Mesendoderm (in vitro differentiated cells): ENCODE results near the gene HMGXB3.

Source experiments
- DNase-seq: peaks from one replicate; pipeline ENCODE4 v3.0.0; 2013
- H2AK5ac ChIP-seq: 2 replicates; pipeline ENCODE4 v1.6.1; 2013; ENCODE audit warnings: low read length, inconsistent platforms
- H2BK120ac ChIP-seq: 2 replicates; pipeline ENCODE4 v1.6.1; 2013; ENCODE audit warnings: low read depth, mild to moderate bottlenecking, low read length, moderate library complexity, mixed read lengths
- H2BK15ac ChIP-seq: replicated peaks from 2 replicates; pipeline ENCODE4 v1.6.1; 2013; ENCODE audit warnings: low read depth, mild to moderate bottlenecking, moderate library complexity
- H2BK5ac ChIP-seq: 2 replicates; pipeline ENCODE4 v1.6.1; 2013; ENCODE audit warnings: low read length, inconsistent platforms
- H3K18ac ChIP-seq: 2 replicates; pipeline ENCODE4 v1.6.1; 2013; ENCODE audit warnings: mild to moderate bottlenecking, low read length, mixed read lengths
- H3K23ac ChIP-seq: one replicate; pipeline ENCODE4 v1.6.1; 2013; ENCODE audit warnings: low read length
- H3K27ac ChIP-seq: 2 replicates; pipeline ENCODE4 v1.5.1; 2013; ENCODE audit warnings: low read depth, mild to moderate bottlenecking, inconsistent platforms, low read length, moderate library complexity
- H3K27me3 ChIP-seq: 2 replicates; pipeline ENCODE4 v1.6.1; 2013; ENCODE audit warnings: low read length, control low read depth, mild to moderate bottlenecking, inconsistent platforms; ENCODE audit not compliant: insufficient read depth, poor library complexity
- H3K36me3 ChIP-seq: 2 replicates; pipeline ENCODE4 v1.6.1; 2013; ENCODE audit warnings: low read length, inconsistent platforms; ENCODE audit not compliant: control insufficient read depth, insufficient read depth
- H3K4ac ChIP-seq: one replicate; pipeline ENCODE4 v1.6.1; 2013; ENCODE audit warnings: low read depth, mild to moderate bottlenecking, low read length, moderate library complexity
- H3K4me1 ChIP-seq: 2 replicates; pipeline ENCODE4 v1.6.1; 2013; ENCODE audit warnings: low read depth, low read length, inconsistent platforms; ENCODE audit not compliant: control insufficient read depth
- H3K4me2 ChIP-seq: 2 replicates; pipeline ENCODE4 v1.6.1; 2013; ENCODE audit warnings: low read length
- H3K4me3 ChIP-seq: 2 replicates; pipeline ENCODE4 v1.5.1; 2013; ENCODE audit warnings: mild to moderate bottlenecking, low read length
- H3K56ac ChIP-seq: one replicate; pipeline ENCODE4 v1.6.1; 2013; ENCODE audit warnings: low read length
- H3K79me1 ChIP-seq: 2 replicates; pipeline ENCODE4 v1.6.1; 2013; ENCODE audit warnings: low read length, inconsistent platforms
- H3K79me2 ChIP-seq: 2 replicates; pipeline ENCODE4 v1.6.1; 2013; ENCODE audit warnings: mild to moderate bottlenecking, low read length; ENCODE audit not compliant: control insufficient read depth, insufficient read depth
- H3K9ac ChIP-seq: 2 replicates; pipeline ENCODE4 v1.6.1; 2013; ENCODE audit warnings: low read length, inconsistent platforms
- H4K5ac ChIP-seq: one replicate; pipeline ENCODE4 v1.6.1; 2013; ENCODE audit warnings: low read length
- H4K8ac ChIP-seq: one replicate; pipeline ENCODE4 v1.6.1; 2013; ENCODE audit warnings: low read depth, mild to moderate bottlenecking, control low read depth, low read length, moderate library complexity
- WGBS: extraction: QIAGEN DNeasy Blood & Tissue Kit; methylation state at CpG from one replicate; pipeline ENCODE4 v1.1.7; 2013; ENCODE audit warnings: low lambda C conversion rate, missing lambda C conversion rate; ENCODE audit not compliant: insufficient coverage; ENCODE audit errors: extremely low coverage; 5-methylcytosine and 5-hydroxymethylcytosine counted together

HMGXB3 gene

GRCh38 chr5:150060471-150060870, 59.9 kb downstream of the HMGXB3 start:
- Histone ChIP-seq H2BK120ac (no peak overlapping the region), H2AK5ac (no peak overlapping the region), H3K18ac (no peak overlapping the region), H3K27me3 (no peaks in the 10 kb centered on the region), H3K36me3 (no peaks in the 10 kb centered on the region), H3K4me1 (peaks cover 4% of the 10 kb centered on the region), H3K4ac (no peak overlapping the region), H2BK5ac (no peak overlapping the region), H4K8ac (no peak overlapping the region), H3K23ac (no peak overlapping the region), H3K56ac (no peak overlapping the region), H3K4me2 (no peak overlapping the region), H3K27ac (no peak overlapping the region), H3K4me3 (no peak overlapping the region), H3K79me2 (no peaks in the 10 kb centered on the region), H4K5ac (no peak overlapping the region), H3K79me1 (no peaks in the 10 kb centered on the region), H3K9ac (no peak overlapping the region), H2BK15ac (no peak overlapping the region)
- no CpG with 5 or more reads among the region's 7 CpGs for WGBS
- DNase-seq: no peak

- no peak overlapping the region for H2BK15ac ChIP-seq
- no peak overlapping the region for H3K23ac ChIP-seq
- H4K8ac ChIP-seq: no peak overlapping the region
- no peak overlapping the region for H3K4me3 ChIP-seq
- no peak for DNase-seq
- no peak overlapping the region for H2AK5ac ChIP-seq
- H3K18ac ChIP-seq: no peak overlapping the region
- no CpG with 5 or more reads among the region's 12 CpGs for WGBS
- H3K27ac ChIP-seq: no peak overlapping the region
- H2BK5ac ChIP-seq: no peak overlapping the region
- H3K4me1 ChIP-seq: peaks cover 4% of the 10 kb centered on the region
- H3K4me2 ChIP-seq: no peak overlapping the region
- H3K9ac ChIP-seq: no peak overlapping the region
- H3K27me3 ChIP-seq: no peaks in the 10 kb centered on the region
- no peaks in the 10 kb centered on the region for H3K36me3 ChIP-seq
- H3K56ac ChIP-seq: no peak overlapping the region
- H2BK120ac ChIP-seq: no peak overlapping the region
- no peak overlapping the region for H4K5ac ChIP-seq
- no peak overlapping the region for H3K4ac ChIP-seq
- no peaks in the 10 kb centered on the region for H3K79me2 ChIP-seq
- H3K79me1 ChIP-seq: no peaks in the 10 kb centered on the region
These were observed 61.0 kb downstream of the HMGXB3 start for GRCh38 chr5:150061538-150061995.

- no peak overlapping the region for H3K23ac ChIP-seq
- no peak overlapping the region for H2BK15ac ChIP-seq
- no peak overlapping the region for H3K4me3 ChIP-seq
- DNase-seq: no peak
- no peaks in the 10 kb centered on the region for H3K79me1 ChIP-seq
- H3K9ac ChIP-seq: no peak overlapping the region
- H2BK5ac ChIP-seq: no peak overlapping the region
- no peaks in the 10 kb centered on the region for H3K27me3 ChIP-seq
- H3K79me2 ChIP-seq: no peaks in the 10 kb centered on the region
- no peak overlapping the region for H3K56ac ChIP-seq
- H4K5ac ChIP-seq: no peak overlapping the region
- WGBS: no CpG with 5 or more reads among the region's 2 CpGs
- H2BK120ac ChIP-seq: no peak overlapping the region
- H2AK5ac ChIP-seq: no peak overlapping the region
- no peak overlapping the region for H3K18ac ChIP-seq
- no peak overlapping the region for H3K4me2 ChIP-seq
- no peaks in the 10 kb centered on the region for H3K36me3 ChIP-seq
- no peak overlapping the region for H3K27ac ChIP-seq
- peaks cover 4% of the 10 kb centered on the region for H3K4me1 ChIP-seq
- no peak overlapping the region for H4K8ac ChIP-seq
- H3K4ac ChIP-seq: no peak overlapping the region
These were observed 61.8 kb downstream of the HMGXB3 start for GRCh38 chr5:150062216-150062922.

GRCh38 chr5:150063638-150064037, 63.1 kb downstream of the HMGXB3 start:
- no peak for DNase-seq
- no peak overlapping the region for H3K56ac ChIP-seq
- H3K23ac ChIP-seq: no peak overlapping the region
- H3K79me2 ChIP-seq: no peaks in the 10 kb centered on the region
- H4K8ac ChIP-seq: no peak overlapping the region
- no peak overlapping the region for H3K4me2 ChIP-seq
- H4K5ac ChIP-seq: no peak overlapping the region
- no peak overlapping the region for H2AK5ac ChIP-seq
- no peaks in the 10 kb centered on the region for H3K36me3 ChIP-seq
- H3K4ac ChIP-seq: no peak overlapping the region
- no peak overlapping the region for H2BK120ac ChIP-seq
- H3K18ac ChIP-seq: no peak overlapping the region
- H3K27me3 ChIP-seq: no peaks in the 10 kb centered on the region
- no CpG with 5 or more reads among the region's 5 CpGs for WGBS
- no peak overlapping the region for H2BK15ac ChIP-seq
- no peak overlapping the region for H2BK5ac ChIP-seq
- no peaks in the 10 kb centered on the region for H3K4me1 ChIP-seq
- no peak overlapping the region for H3K9ac ChIP-seq
- no peaks in the 10 kb centered on the region for H3K79me1 ChIP-seq
- no peak overlapping the region for H3K4me3 ChIP-seq
- H3K27ac ChIP-seq: no peak overlapping the region

- Histone ChIP-seq H2BK5ac (no peak overlapping the region), H3K27me3 (no peaks in the 10 kb centered on the region), H3K4ac (no peak overlapping the region), H3K79me1 (no peaks in the 10 kb centered on the region), H3K4me3 (no peak overlapping the region), H3K79me2 (no peaks in the 10 kb centered on the region), H3K27ac (no peak overlapping the region), H4K8ac (no peak overlapping the region), H3K4me1 (no peaks in the 10 kb centered on the region), H3K23ac (no peak overlapping the region), H3K4me2 (no peak overlapping the region), H3K36me3 (no peaks in the 10 kb centered on the region), H2BK15ac (no peak overlapping the region), H3K18ac (no peak overlapping the region), H3K9ac (no peak overlapping the region), H3K56ac (no peak overlapping the region), H2BK120ac (no peak overlapping the region), H2AK5ac (no peak overlapping the region), H4K5ac (no peak overlapping the region)
- no CpG with 5 or more reads among the region's 7 CpGs for WGBS
- no peak for DNase-seq
These were observed 64.2 kb downstream of the HMGXB3 start for GRCh38 chr5:150064681-150065220.

- WGBS: no CpG with 5 or more reads among the region's 6 CpGs
- Histone ChIP-seq H3K9ac (no peak overlapping the region), H3K27ac (no peak overlapping the region)
These were observed 64.8 kb downstream of the HMGXB3 start for GRCh38 chr5:150065346-150065745.

More at GRCh38 chr5:150065346-150065745, 64.8 kb downstream of the HMGXB3 start:
- Histone ChIP-seq H3K18ac (no peak overlapping the region), H3K79me1 (no peaks in the 10 kb centered on the region), H3K36me3 (no peaks in the 10 kb centered on the region), H3K4me2 (no peak overlapping the region), H2BK5ac (no peak overlapping the region), H2BK120ac (no peak overlapping the region), H3K4me1 (no peaks in the 10 kb centered on the region), H3K4me3 (no peak overlapping the region), H3K23ac (no peak overlapping the region), H3K79me2 (no peaks in the 10 kb centered on the region), H2BK15ac (no peak overlapping the region), H3K56ac (no peak overlapping the region), H4K8ac (no peak overlapping the region), H3K27me3 (no peaks in the 10 kb centered on the region), H3K4ac (no peak overlapping the region), H4K5ac (no peak overlapping the region), H2AK5ac (no peak overlapping the region)
- no peak for DNase-seq
